Left hindlimb (tissue), 1 donor: ENCODE data around the gene MDM1.

Experiments used
- DNase-seq: peaks from one replicate; pipeline ENCODE4 v3.0.0-alpha.2; 2018

MDM1 gene, protein sequence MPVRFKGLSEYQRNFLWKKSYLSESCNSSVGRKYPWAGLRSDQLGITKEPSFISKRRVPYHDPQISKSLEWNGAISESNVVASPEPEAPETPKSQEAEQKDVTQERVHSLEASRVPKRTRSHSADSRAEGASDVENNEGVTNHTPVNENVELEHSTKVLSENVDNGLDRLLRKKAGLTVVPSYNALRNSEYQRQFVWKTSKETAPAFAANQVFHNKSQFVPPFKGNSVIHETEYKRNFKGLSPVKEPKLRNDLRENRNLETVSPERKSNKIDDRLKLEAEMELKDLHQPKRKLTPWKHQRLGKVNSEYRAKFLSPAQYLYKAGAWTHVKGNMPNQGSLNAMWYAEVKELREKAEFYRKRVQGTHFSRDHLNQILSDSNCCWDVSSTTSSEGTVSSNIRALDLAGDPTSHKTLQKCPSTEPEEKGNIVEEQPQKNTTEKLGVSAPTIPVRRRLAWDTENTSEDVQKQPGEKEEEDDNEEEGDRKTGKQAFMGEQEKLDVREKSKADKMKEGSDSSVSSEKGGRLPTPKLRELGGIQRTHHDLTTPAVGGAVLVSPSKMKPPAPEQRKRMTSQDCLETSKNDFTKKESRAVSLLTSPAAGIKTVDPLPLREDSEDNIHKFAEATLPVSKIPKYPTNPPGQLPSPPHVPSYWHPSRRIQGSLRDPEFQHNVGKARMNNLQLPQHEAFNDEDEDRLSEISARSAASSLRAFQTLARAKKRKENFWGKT

DNA sequence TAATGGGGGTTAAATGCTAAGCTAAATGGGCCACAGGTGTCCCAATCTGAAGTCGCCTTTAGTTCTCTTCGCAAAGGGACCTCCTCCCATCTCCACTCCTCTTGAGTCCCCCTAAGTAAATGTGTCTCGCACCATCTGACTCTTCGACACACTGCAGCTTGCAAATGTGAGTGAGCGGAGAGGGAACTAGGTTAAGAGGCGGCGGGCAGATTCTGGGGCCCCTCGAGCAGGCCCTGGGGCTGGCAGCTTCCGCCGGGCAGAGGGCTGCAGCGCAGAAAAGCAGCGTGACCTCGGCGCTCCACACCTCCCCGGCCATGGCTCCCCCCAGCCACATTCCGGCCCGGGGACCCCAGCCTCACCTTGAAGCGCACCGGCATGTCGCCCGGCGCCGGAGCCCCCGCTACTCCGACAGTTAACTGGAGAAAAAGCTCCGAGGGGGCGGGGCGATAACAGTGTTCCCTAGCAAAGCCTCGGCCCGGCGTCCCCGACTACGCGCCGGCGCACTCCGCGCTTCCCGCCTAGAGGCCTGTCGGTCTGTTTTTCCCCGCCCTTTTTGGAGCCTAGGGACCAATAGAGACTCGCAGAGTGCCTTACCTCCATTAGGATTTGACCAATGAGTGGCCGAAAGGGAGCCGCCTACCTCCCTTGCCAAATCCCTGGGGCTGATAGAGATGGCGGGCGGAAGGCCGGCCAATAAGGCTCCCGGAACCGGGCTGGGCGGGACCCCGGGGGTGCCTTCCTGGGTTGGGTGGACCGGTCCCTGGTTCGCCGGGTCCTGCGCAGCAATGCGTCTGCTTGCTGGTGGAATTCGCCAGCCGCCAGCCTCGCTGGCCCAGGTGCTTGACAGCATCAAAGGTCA is at the start of gene MDM1:
TSS of gene MDM1 (minus strand) at position 494 of the 859 bp plus-strand sequence. CDS start at position 377, 117 bp downstream.
- DNase-seq = peak; percentile 97

DNA sequence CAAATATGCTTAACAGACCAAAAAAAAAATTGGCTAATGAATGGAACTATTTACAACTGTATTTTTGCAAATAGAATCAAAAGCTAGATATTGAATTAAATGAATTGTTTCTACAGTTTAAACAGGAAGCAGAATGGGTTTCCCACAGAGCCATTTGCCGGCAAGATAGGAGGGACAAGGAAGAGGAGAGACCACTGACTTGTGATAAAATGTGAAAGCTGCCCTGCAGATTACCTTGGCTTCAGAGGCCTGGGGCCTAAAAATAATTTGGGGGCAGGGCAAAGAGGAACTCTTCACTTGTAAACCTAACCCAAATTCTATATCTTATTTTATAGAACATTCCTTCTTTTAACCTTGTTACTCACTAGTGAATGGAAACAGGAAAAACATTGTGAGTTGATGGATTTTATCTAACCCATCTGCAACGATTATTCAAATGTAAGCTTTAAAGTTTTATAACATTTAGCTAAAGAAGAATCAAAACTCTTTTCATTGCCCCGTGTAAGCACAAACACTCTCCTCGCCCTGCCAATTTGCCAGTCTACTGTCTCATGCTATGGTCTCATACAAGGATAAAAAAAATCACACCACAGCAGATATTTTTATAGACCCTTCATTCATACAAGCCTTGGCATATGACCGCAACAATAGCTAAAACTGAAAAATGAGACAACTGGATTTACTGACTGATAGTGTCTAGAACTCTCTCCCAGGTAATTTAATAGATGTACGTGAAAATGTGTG is 49.5 kb upstream of the MDM1 start:
- DNase-seq = no peak

DNA sequence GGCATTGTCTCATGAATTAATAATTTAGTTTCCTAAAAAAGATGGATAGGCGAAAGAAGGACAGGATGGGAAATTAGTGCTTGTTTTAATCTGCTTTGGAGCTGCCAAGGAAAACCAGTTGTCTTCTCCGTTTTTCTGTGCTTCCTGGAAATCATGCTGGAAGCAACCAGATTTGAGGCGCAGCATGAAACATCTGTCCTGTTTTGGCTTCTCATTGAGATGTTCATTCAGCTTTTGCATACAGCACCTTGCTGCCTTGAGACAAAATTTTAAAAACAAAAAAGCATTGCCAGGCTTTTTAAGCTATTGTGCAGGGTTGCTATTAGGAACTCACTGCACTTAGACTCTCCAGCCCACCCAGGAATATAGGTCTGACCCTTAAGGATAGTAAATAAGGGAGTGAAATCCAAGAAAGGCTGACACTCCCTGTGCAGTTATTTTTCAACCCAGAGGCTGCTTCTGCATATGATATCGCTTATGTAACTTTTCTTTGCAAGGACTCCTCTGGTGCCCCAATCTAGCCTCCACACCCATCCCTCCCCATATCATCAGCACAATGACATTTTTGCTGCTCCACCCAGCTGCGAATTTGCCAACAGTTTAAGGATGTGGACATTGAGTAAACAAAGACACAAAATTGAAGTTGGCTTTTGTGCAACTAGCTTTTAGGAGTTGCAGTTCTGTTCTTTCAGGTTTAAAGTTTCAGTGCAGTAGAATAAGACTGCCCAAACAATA is 46.9 kb upstream of the MDM1 start:
- peak; percentile 48 for DNase-seq

DNA sequence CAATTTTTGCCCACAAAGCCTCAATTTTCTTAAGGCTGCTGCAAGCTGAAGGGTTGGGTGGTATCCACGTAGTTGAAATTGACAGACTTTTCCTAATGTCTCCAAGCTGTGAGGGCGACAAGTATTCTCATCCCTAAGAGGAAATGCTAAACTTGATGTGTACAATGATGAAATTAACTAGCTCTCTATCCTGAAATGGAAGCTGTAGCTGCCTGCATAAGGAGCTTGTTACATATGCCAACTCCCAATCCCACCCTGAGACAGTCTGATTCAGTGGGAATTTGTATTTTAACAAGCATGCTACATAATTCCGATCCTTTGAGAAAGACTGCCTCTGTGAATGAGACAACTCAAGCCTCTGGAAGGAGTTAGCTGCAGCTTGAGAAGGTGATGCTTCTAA is 45.7 kb upstream of the MDM1 start:
- DNase-seq = no peak

DNA sequence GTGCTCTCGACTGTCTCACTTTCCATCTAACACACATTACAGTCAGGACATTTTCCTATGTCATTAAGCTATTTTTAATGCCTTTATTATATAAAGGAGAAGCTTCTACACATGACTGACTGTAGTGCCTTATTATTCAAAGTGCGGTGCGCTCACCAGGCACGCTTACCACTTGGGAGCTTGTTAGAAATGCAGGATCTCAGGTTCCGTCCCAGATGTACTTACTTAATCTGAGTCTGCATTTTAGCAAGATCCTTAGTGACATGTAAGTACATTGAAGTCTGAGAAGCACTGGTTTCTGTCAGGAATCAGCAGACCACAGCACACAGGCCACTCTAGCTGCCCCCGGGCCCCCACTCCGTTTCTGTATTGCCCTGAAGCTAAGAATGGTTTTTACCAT is 44.7 kb upstream of the MDM1 start:
- no peak for DNase-seq

DNA sequence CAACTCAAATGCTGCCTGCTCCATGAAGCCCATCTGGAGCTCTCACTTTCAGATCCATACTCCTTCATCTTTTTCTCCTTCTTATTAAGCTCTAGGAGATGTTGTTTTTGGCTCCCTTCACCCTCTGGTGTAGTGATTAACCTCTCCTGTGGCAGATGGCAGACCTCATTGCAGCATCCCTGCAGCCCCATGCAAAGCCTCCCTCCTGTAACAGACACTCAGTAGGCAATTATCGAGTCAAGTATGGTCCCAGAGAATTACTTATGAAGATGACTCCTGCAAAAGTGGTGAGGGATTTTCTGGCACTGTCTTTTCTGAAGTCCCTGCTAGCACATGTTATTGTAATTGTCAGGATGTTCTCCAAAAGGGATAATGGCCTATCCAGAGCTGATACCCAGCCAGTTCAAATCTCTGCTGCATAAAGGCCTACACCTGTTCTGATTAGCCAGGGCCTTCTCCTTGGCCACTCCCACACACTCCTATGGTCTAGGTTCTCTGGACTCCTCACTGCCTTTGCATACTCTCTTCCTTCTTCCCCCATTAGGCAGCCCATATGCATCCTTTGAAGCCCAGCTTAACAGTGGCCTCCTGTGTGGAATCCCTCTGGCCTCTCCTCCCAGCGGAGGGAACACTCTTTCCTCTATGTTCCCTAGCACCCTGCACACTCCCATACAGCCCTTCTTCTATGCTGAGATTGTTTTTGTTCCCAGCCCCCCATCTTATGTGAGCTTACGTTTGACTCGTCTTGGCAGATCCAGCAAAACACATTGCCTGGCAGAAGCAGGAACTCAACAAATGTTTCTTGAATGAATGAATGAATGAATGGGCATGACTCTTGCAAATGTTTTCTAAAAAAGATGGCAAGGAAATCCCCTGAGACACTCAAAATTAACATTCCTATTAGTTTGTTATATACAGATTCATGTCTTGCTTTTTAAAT is 43.9 kb upstream of the MDM1 start:
- DNase-seq = no peak

DNA sequence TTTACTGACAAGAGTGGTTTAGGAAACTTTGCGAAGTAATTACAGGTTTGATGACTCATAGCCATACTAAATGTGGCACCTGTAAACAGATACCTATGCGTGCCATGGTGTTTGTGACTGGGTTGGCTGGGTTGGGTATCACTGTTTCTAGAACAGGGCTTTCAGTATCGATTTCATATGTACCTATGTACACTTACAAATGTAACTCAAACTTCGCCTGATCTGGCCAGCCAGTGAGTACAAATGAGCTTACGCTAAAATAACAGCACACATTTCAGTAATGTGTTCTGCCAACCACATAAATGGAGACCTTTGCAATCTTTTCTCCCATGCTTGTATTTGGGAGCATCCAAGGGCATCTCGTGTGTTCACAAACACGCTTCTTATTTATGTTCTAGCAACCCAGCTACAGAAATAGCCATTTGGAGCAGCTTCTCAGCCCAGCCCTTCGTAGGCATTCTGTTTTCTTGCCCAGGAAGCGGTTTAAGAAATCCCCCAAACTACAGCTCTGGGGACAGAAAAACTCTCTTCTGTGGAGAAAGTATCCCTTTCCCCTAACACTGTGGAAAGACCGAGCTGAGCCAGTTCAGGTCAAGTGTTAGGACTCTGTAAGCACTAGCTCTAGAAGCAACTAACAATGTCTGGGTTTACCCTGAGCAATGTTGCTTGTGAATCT is 42.3 kb upstream of the MDM1 start:
- DNase-seq = no peak

DNA sequence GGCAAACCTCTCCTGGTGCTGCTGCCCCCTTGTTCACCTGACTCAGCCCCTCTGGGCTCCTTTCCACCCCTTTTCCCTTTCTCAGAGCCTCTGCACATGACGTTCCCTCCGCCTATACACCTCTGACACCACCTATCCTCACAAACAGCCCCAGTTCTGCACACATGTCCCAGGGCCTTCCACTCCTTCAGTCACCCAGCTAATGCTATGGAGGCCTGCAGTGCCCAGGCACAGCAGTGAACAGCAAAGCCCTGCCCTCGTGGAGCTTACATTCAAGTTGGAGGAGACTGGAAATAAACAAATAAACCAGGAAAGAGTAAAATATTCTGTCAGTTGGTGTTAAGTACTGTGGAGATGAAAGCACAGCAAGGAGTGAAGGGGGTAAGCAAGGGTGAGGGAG is 38.5 kb upstream of the MDM1 start:
- no peak for DNase-seq

DNA sequence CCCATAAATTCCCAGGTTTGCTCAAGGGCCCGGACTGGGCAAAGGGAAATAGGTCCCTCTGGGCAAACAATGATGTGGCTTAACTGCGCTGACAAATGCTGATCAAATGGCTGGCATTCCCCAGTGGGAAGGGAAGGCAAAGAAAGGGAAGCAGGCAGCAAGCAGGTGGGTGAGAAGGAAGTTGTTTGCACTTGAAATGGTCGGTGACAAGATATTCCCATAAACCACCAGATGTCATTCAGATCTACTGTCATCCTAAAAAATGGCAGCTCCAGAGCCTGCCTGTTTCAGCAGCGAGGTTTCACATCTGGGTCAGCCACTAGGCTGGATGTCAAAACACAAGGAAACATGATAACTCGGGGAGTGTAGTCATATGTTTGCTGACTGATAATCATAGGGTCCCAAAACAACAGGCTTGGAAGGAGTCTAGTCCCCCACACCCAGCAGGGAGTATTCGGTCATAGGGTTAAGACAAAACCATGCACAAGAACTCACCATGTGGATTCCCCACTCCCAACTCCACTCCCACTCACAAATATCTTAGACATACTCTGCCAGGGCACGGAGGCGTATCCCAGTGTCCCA is 37.9 kb upstream of the MDM1 start:
- no peak for DNase-seq

DNA sequence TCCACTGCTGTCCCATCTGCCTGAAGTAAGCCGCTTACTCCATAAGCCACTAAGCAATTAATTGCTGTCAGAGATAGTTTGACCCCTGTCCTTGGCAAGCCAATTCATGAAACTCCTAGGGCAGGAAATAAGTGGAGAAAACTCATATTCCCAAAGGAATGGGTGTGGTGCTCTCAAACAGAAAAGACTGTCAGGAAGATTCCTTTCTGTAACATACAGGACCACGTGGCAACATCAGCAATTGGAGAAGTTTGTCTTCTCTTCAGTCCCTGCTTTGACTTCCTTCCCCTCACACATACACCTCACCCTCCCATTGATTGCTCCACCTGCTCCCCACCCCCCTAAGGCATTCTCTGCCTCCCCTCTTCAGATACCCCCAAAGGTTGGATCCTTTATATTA is 36.2 kb upstream of the MDM1 start:
- DNase-seq = no peak

DNA sequence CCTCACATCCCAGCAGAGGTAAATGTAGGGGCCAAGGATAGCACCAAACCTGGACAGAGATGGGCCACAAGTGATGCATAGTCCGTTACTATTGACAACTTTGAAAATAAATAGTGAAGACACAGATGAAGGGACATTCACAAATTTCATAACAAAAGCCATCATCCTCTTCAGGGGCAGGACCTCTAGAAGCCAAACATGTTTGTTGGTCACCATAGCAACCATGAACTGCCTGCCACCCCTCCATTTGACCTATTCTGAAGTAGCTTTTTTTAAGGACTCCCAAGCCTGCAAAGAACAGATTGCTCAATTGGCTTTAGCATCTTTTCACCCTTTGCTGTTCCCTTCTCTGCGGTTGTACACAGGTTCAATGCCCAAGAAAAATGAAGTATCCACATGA is 35.7 kb upstream of the MDM1 start:
- DNase-seq = no peak

DNA sequence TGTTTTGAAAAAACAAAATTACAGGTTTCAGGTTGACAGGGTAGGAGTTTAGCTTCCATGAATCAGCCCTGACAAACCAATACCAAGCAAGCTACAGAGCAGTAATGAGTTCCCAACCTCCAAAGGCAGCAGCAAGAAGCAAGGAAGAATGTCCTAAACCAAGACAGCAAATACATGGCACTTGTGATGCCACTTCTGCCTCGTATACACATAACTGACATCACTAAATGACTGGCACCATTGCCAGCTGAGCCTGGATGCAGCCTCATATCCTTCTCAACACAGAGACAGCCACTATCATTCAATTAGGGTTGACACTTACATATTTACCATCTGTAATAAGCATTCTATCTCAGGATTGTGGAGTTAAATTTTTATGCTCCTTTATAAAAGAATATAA is 35.0 kb upstream of the MDM1 start:
- no peak for DNase-seq

DNA sequence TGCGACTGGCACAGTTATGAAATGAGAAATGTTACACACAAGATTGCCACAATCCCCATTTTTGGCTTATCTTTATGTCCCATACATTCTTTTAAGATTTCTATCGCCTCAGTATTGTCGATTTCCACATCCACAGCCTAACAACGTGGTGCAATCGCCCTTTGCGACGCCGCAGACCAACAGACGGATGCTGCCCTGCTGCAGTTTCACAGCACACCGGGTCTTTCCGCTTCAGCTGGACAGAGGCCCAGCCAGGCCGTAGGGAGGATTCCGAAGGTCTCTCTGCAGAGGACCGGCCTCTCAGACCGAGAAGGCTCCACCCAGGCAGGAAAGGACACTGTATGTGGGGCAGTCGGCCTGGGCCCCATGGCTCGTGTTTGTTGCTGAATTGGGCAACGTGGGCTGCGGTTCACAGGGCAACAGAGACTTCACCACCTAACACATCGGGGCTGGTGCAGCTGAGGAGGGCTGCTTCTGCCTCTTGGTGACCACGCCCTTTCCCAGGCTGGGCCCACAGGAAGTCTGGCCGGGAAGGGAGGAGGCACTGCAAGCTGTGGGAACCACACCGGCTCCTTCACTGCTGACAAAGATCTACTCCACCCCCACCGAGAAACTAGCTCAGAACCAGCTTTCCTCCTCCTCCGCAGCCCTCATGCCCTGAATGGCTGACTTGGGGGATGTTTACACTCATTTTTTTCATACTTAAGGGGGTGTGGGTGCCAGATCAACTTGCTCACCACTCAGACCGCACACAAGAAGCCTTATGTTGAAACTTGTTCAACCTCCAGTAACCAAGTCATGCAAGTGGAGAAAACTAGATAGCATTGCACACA is 32.9 kb upstream of the MDM1 start:
- peak; percentile 92 for DNase-seq

DNA sequence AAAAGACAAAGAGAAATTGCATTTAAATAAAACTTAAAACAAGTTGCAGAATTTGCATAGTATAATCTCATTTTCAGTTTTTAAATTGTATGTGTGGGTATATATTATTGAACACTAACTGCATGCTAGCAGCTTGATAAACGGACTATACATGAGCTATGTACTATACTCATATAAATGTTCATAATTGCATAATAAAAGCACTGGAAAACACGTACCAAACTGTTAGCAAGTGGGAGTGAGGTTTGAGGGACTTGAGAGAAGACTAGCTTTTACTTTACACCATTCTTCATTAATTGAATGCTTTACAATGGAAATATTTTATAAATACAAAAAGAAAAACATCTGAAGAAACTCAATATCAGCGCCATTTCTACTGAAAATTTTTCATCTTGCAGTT is 32.2 kb upstream of the MDM1 start:
- no peak for DNase-seq

DNA sequence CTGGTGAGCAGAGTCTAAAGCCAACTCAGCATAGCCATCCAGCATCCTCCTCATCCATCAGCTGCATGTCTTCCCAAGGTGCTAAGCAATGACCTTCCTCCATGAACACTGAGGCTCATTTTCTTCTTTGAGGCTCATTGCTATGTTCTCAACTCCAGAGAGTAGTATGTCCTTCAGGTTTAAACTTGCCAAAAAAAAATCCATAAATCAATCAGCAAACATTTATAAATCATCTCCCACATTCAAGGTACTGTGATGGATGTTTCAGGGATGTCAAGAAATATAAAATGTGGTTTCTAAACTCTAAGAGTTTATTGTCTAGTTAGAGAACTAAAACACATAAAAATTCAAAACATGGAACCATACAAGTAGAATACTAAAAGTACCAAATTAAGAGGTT is 29.8 kb upstream of the MDM1 start:
- DNase-seq = no peak

DNA sequence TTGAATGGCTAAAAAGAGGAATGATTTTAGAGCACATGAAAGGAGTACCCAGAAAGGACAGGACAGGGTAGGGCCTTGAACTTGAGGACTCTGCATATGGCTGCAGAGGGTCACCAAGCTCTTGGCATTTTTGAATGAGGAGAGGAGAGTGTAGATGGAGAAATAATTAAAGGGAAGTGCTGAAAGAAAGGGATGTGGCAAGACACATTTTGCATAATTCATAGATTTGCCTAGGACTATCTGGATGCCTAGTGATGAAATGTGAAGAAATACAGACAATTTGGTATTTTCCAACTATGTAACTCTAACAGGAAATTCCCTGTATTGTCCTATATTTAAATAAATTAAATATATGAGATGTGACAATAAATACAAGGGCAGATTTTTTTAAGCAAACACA is 27.5 kb upstream of the MDM1 start:
- no peak for DNase-seq

DNA sequence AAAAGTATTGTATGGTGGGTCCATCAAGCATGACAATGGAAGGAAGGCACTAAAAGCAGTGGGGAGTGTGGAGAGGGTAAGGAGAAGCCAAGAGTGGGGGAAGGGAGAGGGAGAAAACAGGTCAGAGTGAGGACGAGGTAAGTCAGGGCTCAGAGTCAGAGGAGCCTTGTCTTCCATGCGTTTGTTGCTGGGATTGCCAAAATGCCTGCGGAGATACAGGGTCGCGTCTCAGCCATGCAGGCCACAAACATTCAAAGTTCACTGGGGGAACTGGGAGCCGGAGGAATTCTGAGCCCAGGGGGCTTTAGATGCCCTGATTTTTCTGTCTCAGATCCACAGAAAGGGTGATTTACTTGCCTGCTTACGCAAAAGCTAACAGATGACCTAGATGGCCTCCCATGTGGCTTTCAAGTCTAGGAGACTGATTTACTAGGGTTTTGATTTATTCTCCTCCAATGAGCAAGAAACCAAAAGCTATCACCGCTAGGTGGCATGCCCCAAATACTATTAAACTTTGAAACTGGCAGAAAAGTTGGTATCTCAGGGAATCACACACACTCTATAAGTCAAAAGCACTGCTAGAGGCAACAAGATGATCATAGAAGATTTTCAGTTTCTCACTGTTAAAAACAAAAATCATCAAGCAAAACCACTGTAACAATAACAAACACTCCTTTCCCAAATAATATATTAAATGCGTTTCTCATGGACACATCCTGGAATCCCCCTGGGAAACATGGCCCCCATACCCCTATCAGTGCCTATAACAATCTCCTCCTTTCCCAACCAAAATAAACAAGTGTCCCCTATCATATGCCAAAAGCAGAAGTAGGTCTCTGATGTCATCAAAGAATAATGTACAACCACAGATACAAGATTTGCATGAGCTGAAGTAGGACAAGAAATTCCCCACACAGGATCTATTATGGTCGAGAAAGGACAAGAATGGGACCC is 26.6 kb upstream of the MDM1 start:
- DNase-seq = peak; percentile 48

DNA sequence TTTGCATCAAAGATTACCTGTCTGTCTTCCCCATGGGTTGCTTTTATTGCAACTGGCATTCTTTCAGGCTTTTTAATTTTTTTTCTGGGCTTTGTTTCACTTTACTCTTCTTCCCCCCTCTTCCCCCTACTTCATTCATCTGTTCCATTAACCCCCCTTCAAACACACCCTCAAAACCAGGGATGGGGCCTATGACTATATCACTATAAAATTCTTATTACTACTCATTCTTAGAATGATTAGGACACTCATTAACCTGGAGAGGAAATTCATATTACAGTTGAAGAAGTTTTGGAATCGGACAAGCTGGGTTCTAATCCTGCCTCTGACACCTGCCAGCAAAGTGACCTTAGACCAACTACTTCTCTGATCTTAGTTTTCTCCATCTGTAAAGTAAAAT is 24.8 kb upstream of the MDM1 start:
- DNase-seq = no peak
